WTC11 (cell line): Measurements from ENCODE around the gene DYNC2LI1. TPM values are rescaled to one million over a fixed set of nuclear protein-coding genes. Genes with fewer than 3 reads are reported as not detected.

ENCODE experiments used
- AFF4 ChIP-seq: sonication (generic); formaldehyde crosslinking; IDR thresholded peaks from 2 replicates; pipeline ENCODE4 v1.8.1; 2023; ENCODE audit warnings: mild to moderate bottlenecking, missing genetic modification reagents, borderline replicate concordance
- CBFB ChIP-seq: sonication (generic); formaldehyde crosslinking; IDR thresholded peaks from 2 replicates; pipeline ENCODE4 v1.8.1; 2022; ENCODE audit warnings: mild to moderate bottlenecking, low read depth, missing genetic modification reagents
- CTCF ChIP-seq: fragments of 200-600 bp; IDR thresholded peaks from 2 replicates; pipeline ENCODE4 v1.8.0; 2022; ENCODE audit warnings: antibody characterized with exemption
- ESRRA ChIP-seq: sonication (generic); formaldehyde crosslinking; IDR thresholded peaks from 2 replicates; pipeline ENCODE4 v1.8.1; 2022; ENCODE audit warnings: mild to moderate bottlenecking, missing genetic modification reagents, borderline replicate concordance
- ETV6 ChIP-seq: sonication (generic); formaldehyde crosslinking; IDR thresholded peaks from 2 replicates; pipeline ENCODE4 v1.8.1; 2022; ENCODE audit warnings: mild to moderate bottlenecking, missing genetic modification reagents
- FOXK1 ChIP-seq: sonication (generic); formaldehyde crosslinking; IDR thresholded peaks from 2 replicates; pipeline ENCODE4 v1.8.0; 2022; ENCODE audit warnings: mild to moderate bottlenecking, moderate library complexity, missing genetic modification reagents
- FOXP1 ChIP-seq: sonication (generic); formaldehyde crosslinking; IDR thresholded peaks from 2 replicates; pipeline ENCODE4 v1.8.0; 2022; ENCODE audit warnings: missing genetic modification reagents, mild to moderate bottlenecking, moderate library complexity, borderline replicate concordance
- GTF2I ChIP-seq: fragments of 250-450 bp; sonication (Bioruptor Pico); conservative IDR thresholded peaks from 2 replicates; pipeline ENCODE4 v1.4.0; 2021; ENCODE audit warnings: mild to moderate bottlenecking
- JAZF1 ChIP-seq: fragments of 250-450 bp; sonication (Bioruptor Pico); IDR thresholded peaks from 2 replicates; pipeline ENCODE4 v1.9.0; 2021; ENCODE audit warnings: moderate library complexity, mild to moderate bottlenecking, inconsistent platforms
- NR1H2 ChIP-seq: sonication (generic); formaldehyde crosslinking; IDR thresholded peaks from 2 replicates; pipeline ENCODE4 v1.9.0; 2021; ENCODE audit warnings: mild to moderate bottlenecking, moderate library complexity, missing genetic modification reagents
- NR3C1 ChIP-seq: sonication (generic); formaldehyde crosslinking; conservative IDR thresholded peaks from 2 replicates; pipeline ENCODE4 v1.8.1; 2023; ENCODE audit warnings: low read depth, mild to moderate bottlenecking, missing genetic modification reagents
- OVOL2 ChIP-seq: fragments of 250-450 bp; sonication (Bioruptor Pico); IDR thresholded peaks from 2 replicates; pipeline ENCODE4 v1.9.0; 2021; ENCODE audit warnings: mild to moderate bottlenecking, borderline replicate concordance
- PRDM15 ChIP-seq: sonication (generic); formaldehyde crosslinking; IDR thresholded peaks from 2 replicates; pipeline ENCODE4 v1.8.0; 2022; ENCODE audit warnings: missing genetic modification reagents
- RORB ChIP-seq: fragments of 250-450 bp; sonication (Bioruptor Pico); IDR thresholded peaks from 2 replicates; pipeline ENCODE4 v1.9.0; 2021; ENCODE audit warnings: mild to moderate bottlenecking
- SMAD3 ChIP-seq: sonication (generic); formaldehyde crosslinking; IDR thresholded peaks from 2 replicates; pipeline ENCODE4 v1.8.0; 2022; ENCODE audit warnings: missing genetic modification reagents, mild to moderate bottlenecking, borderline replicate concordance
- SMAD4 ChIP-seq: sonication (generic); formaldehyde crosslinking; IDR thresholded peaks from 2 replicates; pipeline ENCODE4 v1.8.0; 2022; ENCODE audit warnings: mild to moderate bottlenecking, missing genetic modification reagents
- TEAD1 ChIP-seq: sonication (generic); formaldehyde crosslinking; IDR thresholded peaks from 2 replicates; pipeline ENCODE4 v1.8.0; 2022; ENCODE audit warnings: mild to moderate bottlenecking, missing genetic modification reagents
- ZMAT4 ChIP-seq: fragments of 250-450 bp; sonication (Bioruptor Pico); IDR thresholded peaks from 2 replicates; pipeline ENCODE4 v1.9.0; 2021; ENCODE audit warnings: mild to moderate bottlenecking
- ZNF121 ChIP-seq: sonication (generic); formaldehyde crosslinking; IDR thresholded peaks from 2 replicates; pipeline ENCODE4 v1.8.0; 2023; ENCODE audit warnings: missing genetic modification reagents
- ZNF138 ChIP-seq: sonication (generic); formaldehyde crosslinking; conservative IDR thresholded peaks from 2 replicates; pipeline ENCODE4 v1.8.1; 2022; ENCODE audit warnings: mild to moderate bottlenecking, moderate library complexity, missing genetic modification reagents
- ZNF423 ChIP-seq: fragments of 250-450 bp; sonication (Bioruptor Pico); IDR thresholded peaks from 2 replicates; pipeline ENCODE4 v2.1.2; 2022; ENCODE audit warnings: mild to moderate bottlenecking, moderate library complexity
- total RNA-seq: library from RNA; stranded (reverse); gene quantifications from 3 replicates; pipeline ENCODE4 v1.2.3, GENCODE V29; 2021
- TF ChIP-seq, protein P1 (sequence below): sonication (generic); formaldehyde crosslinking; IDR thresholded peaks from 2 replicates; pipeline ENCODE4 v1.8.1; 2022; ENCODE audit warnings: mild to moderate bottlenecking, moderate library complexity, missing genetic modification reagents

The DYNC2LI1 gene
- total RNA-seq, 1 experiment from 2014 or later = 7.0 TPM

DNA sequence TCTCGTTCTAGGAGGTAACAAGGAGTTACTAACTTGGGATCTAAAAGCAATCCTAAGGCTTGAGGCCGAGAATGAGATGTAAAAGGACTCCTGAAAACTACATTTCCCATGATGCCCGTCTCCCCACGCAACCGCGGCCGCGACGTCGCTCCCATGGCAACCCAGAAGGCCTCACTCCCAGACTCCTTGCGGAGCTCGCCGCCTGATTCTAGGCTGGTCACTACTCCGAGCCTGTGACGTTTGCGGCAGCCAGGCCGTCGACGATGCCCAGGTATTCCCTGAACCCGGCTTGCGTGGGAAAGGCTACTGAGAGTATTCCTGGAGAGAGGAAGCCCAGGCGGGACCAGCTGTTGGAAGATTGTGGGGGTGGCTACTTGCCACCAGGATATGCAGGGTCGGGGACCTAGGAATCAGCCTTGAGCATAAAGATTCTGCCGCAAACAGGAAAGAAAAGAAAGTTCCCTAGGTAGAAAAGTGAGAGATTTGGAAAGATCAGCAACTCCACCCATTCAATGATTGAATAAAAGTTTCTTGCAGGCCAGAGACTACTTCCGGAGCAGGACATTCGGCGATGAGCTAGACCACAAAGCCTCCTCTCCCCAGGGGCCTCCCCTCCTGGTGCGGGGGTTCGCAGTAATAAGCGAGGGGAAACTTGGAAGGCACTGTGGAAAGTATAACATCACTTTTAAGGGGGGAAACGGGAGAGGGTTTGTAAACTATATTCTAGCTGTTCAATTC, at the start of gene DYNC2LI1 (continued):
- no peak for TF ChIP-seq PRDM15 (CRISPR knock-in tag)
- TF ChIP-seq ZNF138 = no peak
- TF ChIP-seq FOXK1 (CRISPR knock-in tag) = no peak
- TF ChIP-seq NR1H2 (CRISPR knock-in tag) = no peak
- no peak for TF ChIP-seq FOXP1 (CRISPR knock-in tag)
- no peak for TF ChIP-seq ESRRA (CRISPR knock-in tag)
- no peak for TF ChIP-seq ZMAT4 (CRISPR knock-in tag)
- no peak for TF ChIP-seq ETV6 (CRISPR knock-in tag)
- no peak for TF ChIP-seq JAZF1 (CRISPR knock-in tag)
- no peak for TF ChIP-seq SMAD4 (CRISPR knock-in tag)
- TF ChIP-seq RORB (CRISPR knock-in tag) = no peak
- no peak for TF ChIP-seq OVOL2 (CRISPR knock-in tag)
- no peak for TF ChIP-seq GTF2I (CRISPR knock-in tag)
- TF ChIP-seq AFF4 = no peak
- TF ChIP-seq TEAD1 = 0 out of 2 replicates have a peak, but pooled peaks have one; percentile 50
- peak; percentile 73; the same call in 1 of the 2 replicates for TF ChIP-seq ZNF423 (CRISPR knock-in tag)
- peak; percentile 96 for TF ChIP-seq ZNF121
- no peak for TF ChIP-seq SMAD3
- TF ChIP-seq, protein P1, sequence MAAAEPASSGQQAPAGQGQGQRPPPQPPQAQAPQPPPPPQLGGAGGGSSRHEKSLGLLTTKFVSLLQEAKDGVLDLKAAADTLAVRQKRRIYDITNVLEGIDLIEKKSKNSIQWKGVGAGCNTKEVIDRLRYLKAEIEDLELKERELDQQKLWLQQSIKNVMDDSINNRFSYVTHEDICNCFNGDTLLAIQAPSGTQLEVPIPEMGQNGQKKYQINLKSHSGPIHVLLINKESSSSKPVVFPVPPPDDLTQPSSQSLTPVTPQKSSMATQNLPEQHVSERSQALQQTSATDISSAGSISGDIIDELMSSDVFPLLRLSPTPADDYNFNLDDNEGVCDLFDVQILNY (CRISPR knock-in tag) = no peak
- TF ChIP-seq NR3C1 (CRISPR knock-in tag) = no peak
- no peak for TF ChIP-seq CTCF
- no peak for TF ChIP-seq CBFB
